GM23248 (cell line): ENCODE results near the gene PI4KA.

Experiments used
- EZH2 ChIP-seq: fragments of 200-600 bp; sonication (generic); IDR thresholded peaks from 2 replicates; pipeline ENCODE4 v1.6.1; 2018; ENCODE audit warnings: antibody characterized with exemption, mild to moderate bottlenecking; ENCODE audit not compliant: insufficient read depth, poor library complexity, severe bottlenecking
- EZH2phosphoT487 ChIP-seq: fragments of 200-600 bp; sonication (generic); IDR thresholded peaks from 2 replicates; pipeline ENCODE4 v1.6.1; 2018; ENCODE audit warnings: antibody characterized with exemption, moderate library complexity, mild to moderate bottlenecking, low read depth; ENCODE audit not compliant: insufficient read depth

- TF ChIP-seq EZH2 (no peak), EZH2phosphoT487 (no peak)
These were observed 72.6 kb downstream of the PI4KA start for GRCh38 chr22:20786048-20786447.
